Panc1 (cell line): ENCODE data around the gene CLIC6. TPM values are rescaled to one million over a fixed set of nuclear protein-coding genes. Genes with fewer than 3 reads are reported as not detected.

Experiments
- ATAC-seq: fragments of 200-7000 bp; cut with Tn5 transposase; 2 replicates; pipeline ENCODE4 v1.9.1; 2020; ENCODE audit warnings: mild to moderate bottlenecking, moderate library complexity
- BruUV-seq: library from RNA; stranded (reverse); fragments of 400-500 nt; replicated peaks from 2 replicates; lab custom pipeline; 2021; lab: Mats Ljungman, UMichigan
- CTCF ChIA-PET: fragments of 300-600 bp; sonication (Branson Sonifier 250); formaldehyde crosslinking; loops from one replicate; lab custom pipeline; 2022; ENCODE audit warnings: antibody characterized with exemption; lab: Charles Lee
- POLR2A ChIA-PET: fragments of 300-600 bp; sonication (Branson Sonifier 250); formaldehyde crosslinking; loops from one replicate; lab custom pipeline; 2022; ENCODE audit warnings: antibody characterized with exemption; lab: Charles Lee
- DNase-seq: peaks from one replicate; pipeline ENCODE4 v3.0.0-alpha.2; 2010; ENCODE audit warnings: low read depth, low spot score
- H3K27ac ChIP-seq: 2 replicates; pipeline ENCODE4 v1.5.1; 2011; ENCODE audit warnings: mild to moderate bottlenecking, low read length, inconsistent platforms
- H3K27me3 ChIP-seq: fragments of 200-500 bp; sonication (Bioruptor generic); 2 replicates; pipeline ENCODE4 v1.6.0; 2014; ENCODE audit warnings: low read length, inconsistent platforms; ENCODE audit not compliant: control insufficient read depth, insufficient read depth
- H3K36me3 ChIP-seq: fragments of 200-500 bp; sonication (Bioruptor generic); 2 replicates; pipeline ENCODE4 v1.5.1; 2014; ENCODE audit warnings: inconsistent platforms, mild to moderate bottlenecking, low read length, moderate library complexity; ENCODE audit not compliant: control insufficient read depth, insufficient read depth
- H3K4me1 ChIP-seq: 2 replicates; pipeline ENCODE4 v1.5.1; 2011; ENCODE audit warnings: inconsistent platforms, mild to moderate bottlenecking, low read length, moderate library complexity; ENCODE audit not compliant: control insufficient read depth, insufficient read depth
- H3K4me3 ChIP-seq, 2 experiments: 2 replicates each; pipeline ENCODE4 v1.5.1; 2011 to 2012; ENCODE audit warnings: low read depth in 2 of 2, low read length in 2 of 2, mild to moderate bottlenecking in 2 of 2, inconsistent platforms in 1 of 2, moderate library complexity in 1 of 2
- H3K9me3 ChIP-seq: fragments of 200-500 bp; sonication (Bioruptor generic); 2 replicates; pipeline ENCODE4 v1.5.1; 2014; ENCODE audit warnings: low read depth, mild to moderate bottlenecking, inconsistent platforms, low read length, moderate library complexity; ENCODE audit not compliant: control insufficient read depth, insufficient read depth
- CTCF ChIP-seq: fragments of 450-650 bp; IDR thresholded peaks from 2 replicates; pipeline ENCODE4 v1.5.1; 2017; ENCODE audit warnings: mild to moderate bottlenecking
- POLR2AphosphoS5 ChIP-seq: IDR thresholded peaks from 2 replicates; pipeline ENCODE4 v1.6.1; 2012; ENCODE audit warnings: mild to moderate bottlenecking, low read depth, low read length, moderate library complexity
- REST ChIP-seq, 2 experiments: IDR thresholded peaks; 2 replicates each; pipeline ENCODE4 v1.6.1; 2011 to 2012; ENCODE audit warnings: low read depth in 2 of 2, control low read depth in 1 of 2, low read length in 1 of 2, mild to moderate bottlenecking in 1 of 2, moderate library complexity in 1 of 2; ENCODE audit not compliant: insufficient read depth in 1 of 2
- SIN3A ChIP-seq: IDR thresholded peaks from 2 replicates; pipeline ENCODE4 v1.6.1; 2012; ENCODE audit warnings: low read depth, mild to moderate bottlenecking, low read length, moderate library complexity, borderline replicate concordance; ENCODE audit not compliant: insufficient read depth
- TCF7L2 ChIP-seq: IDR thresholded peaks from 2 replicates; pipeline ENCODE4 v1.6.1; 2011; ENCODE audit warnings: mild to moderate bottlenecking, low read depth, low read length, inconsistent platforms
- in situ Hi-C: cut with HindIII; loops from 2 replicates; pipeline ENCODE4 v1.10.0; 2016; ENCODE audit warnings: low sequenced_read_pairs, low pct_unique_long_range_greater_than_20kb
- intact Hi-C: fragments of 100-400 bp; cut with micrococcal nuclease; formaldehyde crosslinking; loops from one replicate; pipeline ENCODE4 v1.10.0; 2022; ENCODE audit not compliant: unreplicated experiment
- total RNA-seq: library from RNA; stranded (reverse); gene quantifications from one replicate; pipeline ENCODE4 v1.2.1, GENCODE V29; 2021; ENCODE audit not compliant: unreplicated experiment

Gene CLIC6
- total RNA-seq, 1 experiment from 2014 or later: 0.05 TPM

- POLR2A ChIA-PET: no interaction called here
- BruUV-seq: no TSS peak
- TF ChIP-seq TCF7L2 (no peak), CTCF (peak; percentile 71)
- no peak overlapping the region for H3K27ac ChIP-seq
- intact Hi-C loops: no loop called here
- H3K9me3 ChIP-seq: no peaks in the 10 kb centered on the region
- H3K27me3 ChIP-seq: no peaks in the 10 kb centered on the region
- CTCF ChIA-PET: no interaction called here
- ATAC-seq: no peak
- in situ Hi-C loops: no loop called here
- DNase-seq: peak; percentile 30
- no peaks in the 10 kb centered on the region for H3K4me1 ChIP-seq
- H3K4me3 ChIP-seq: no peak overlapping the region
- no peaks in the 10 kb centered on the region for H3K36me3 ChIP-seq
These were observed 54.0 kb downstream of the CLIC6 start for GRCh38 chr21:34722684-34723300.

- no peaks in the 10 kb centered on the region for H3K4me1 ChIP-seq
- H3K4me3 ChIP-seq: no peak overlapping the region
- H3K27me3 ChIP-seq: no peaks in the 10 kb centered on the region
- ATAC-seq (no peak), DNase-seq (no peak)
- H3K9me3 ChIP-seq: no peaks in the 10 kb centered on the region
- intact Hi-C loops: no loop called here
- no peaks in the 10 kb centered on the region for H3K36me3 ChIP-seq
- ChIA-PET CTCF (no interaction called here), POLR2A (no interaction called here)
- in situ Hi-C loops: no loop called here
- no peak overlapping the region for H3K27ac ChIP-seq
- BruUV-seq: no TSS peak
- TF ChIP-seq POLR2AphosphoS5 (no peak), CTCF (no peak), REST (IDR thresholded peaks at IDR 0.05; ENCODE audit: insufficient read depth in 1 of 2, low read depth in 2 of 2, low read length in 1 of 2) (no peak), SIN3A (no peak), TCF7L2 (no peak)
These were observed 55.5 kb downstream of the CLIC6 start for GRCh38 chr21:34724131-34724856.
